ENCODE measurements around the gene DRAXIN.

- TF ChIP-seq POLR2A (IDR thresholded peaks at IDR 0.05; ENCODE audit: low read length) (no peak), GATA1 (IDR thresholded peaks at IDR 0.05; ENCODE audit: low read depth, low read length) (no peak)
Observed at GRCh38 chr1:11761285-11761684, 69.8 kb downstream of the DRAXIN start.

Data from erythroblast (primary cell).